ENCODE results near the gene AGFG1. TPM values are rescaled to one million over a fixed set of nuclear protein-coding genes. Genes with fewer than 3 reads are reported as not detected.

AGFG1 gene
- total RNA-seq, 1 experiment from 2014 or later = 81.3 TPM

GRCh38 chr2:227439214-227439613, 32.7 kb upstream of the AGFG1 start:
- ChIA-PET CTCF (no interaction called here), POLR2A (interaction anchor here (0.6 kb wide), 1 partner anchor 845 kb away, joined by 6 read pairs; no protein-coding TSS in a partner anchor)
- Mint-ChIP-seq H3K27ac (no peak overlapping the region), H3K4me3 (no peak overlapping the region), H3K27me3 (ENCODE audit: low read depth) (no peaks in the 10 kb centered on the region), H3K4me1 (peaks cover 8% of the 10 kb centered on the region), H3K36me3 (peaks cover 5% of the 10 kb centered on the region), H3K9me3 (peaks cover 6% of the 10 kb centered on the region; the same call in 1 of the 2 replicates)
- DNase-seq (ENCODE audit: low spot score) (no peak), ATAC-seq (no peak)
- TF ChIP-seq AR (CRISPR knock-in tag; IDR thresholded peaks at IDR 0.05) (no peak), HMGA2 (CRISPR knock-in tag; IDR thresholded peaks at IDR 0.05) (no peak), NR3C1 (CRISPR knock-in tag; conservative IDR thresholded peaks at IDR 0.05; ENCODE audit: low read depth) (no peak), TCF7 (CRISPR knock-in tag; IDR thresholded peaks at IDR 0.05; ENCODE audit: low read depth) (no peak), ZNF671 (CRISPR knock-in tag; IDR thresholded peaks at IDR 0.05) (no peak), AFF4 (CRISPR knock-in tag; IDR thresholded peaks at IDR 0.05; ENCODE audit: borderline replicate concordance) (no peak), ATF2 (CRISPR knock-in tag; IDR thresholded peaks at IDR 0.05; ENCODE audit: borderline replicate concordance, low read depth) (no peak), ERG (CRISPR knock-in tag; IDR thresholded peaks at IDR 0.05) (no peak), ZNF121 (CRISPR knock-in tag; IDR thresholded peaks at IDR 0.05) (no peak), ZNF396 (CRISPR knock-in tag; IDR thresholded peaks at IDR 0.05; ENCODE audit: borderline replicate concordance) (no peak), GTF2I (CRISPR knock-in tag; conservative IDR thresholded peaks at IDR 0.05) (no peak), JUN (CRISPR knock-in tag; IDR thresholded peaks at IDR 0.05) (no peak), ATF6 (CRISPR knock-in tag; IDR thresholded peaks at IDR 0.05) (no peak), TEAD4 (CRISPR knock-in tag; IDR thresholded peaks at IDR 0.05) (no peak), ATF3 (CRISPR knock-in tag; conservative IDR thresholded peaks at IDR 0.05) (no peak), GABPB1 (CRISPR knock-in tag; IDR thresholded peaks at IDR 0.05) (no peak)
